HepG2 (cell line): ENCODE measurements around the gene HDHD3. TPM values are rescaled to one million over a fixed set of nuclear protein-coding genes. Genes with fewer than 3 reads are reported as not detected.

Experiments
- CEBPG ChIP-seq: IDR thresholded peaks from 2 replicates; pipeline ENCODE4 v1.6.1; 2016
- CHCHD3 ChIP-seq: sonication (generic); formaldehyde crosslinking; IDR thresholded peaks from 2 replicates; pipeline ENCODE4 v1.8.0; 2022; ENCODE audit warnings: mild to moderate bottlenecking, missing genetic modification reagents, moderate library complexity
- DNMT1 ChIP-seq: sonication (generic); formaldehyde crosslinking; IDR thresholded peaks from 2 replicates; pipeline ENCODE4 v1.5.1; 2020; ENCODE audit warnings: mild to moderate bottlenecking, missing genetic modification reagents
- IRF2 ChIP-seq: IDR thresholded peaks from 2 replicates; pipeline ENCODE4 v1.6.1; 2018; ENCODE audit warnings: missing genetic modification reagents, missing compliant biosample characterization
- MZF1 ChIP-seq: sonication (generic); formaldehyde crosslinking; IDR thresholded peaks from 2 replicates; pipeline ENCODE4 v1.8.1; 2023; ENCODE audit warnings: mild to moderate bottlenecking, missing genetic modification reagents, borderline replicate concordance
- NCOR1 ChIP-seq: fragments of 200-600 bp; sonication (generic); IDR thresholded peaks from 2 replicates; pipeline ENCODE4 v1.7.0; 2017; ENCODE audit warnings: antibody characterized with exemption, low read length, borderline replicate concordance
- POLR2AphosphoS2 ChIP-seq: IDR thresholded peaks from 2 replicates; pipeline ENCODE4 v1.6.1; 2011; ENCODE audit warnings: low read depth, low read length, improper control_type of control experiment
- REPIN1 ChIP-seq: sonication (generic); formaldehyde crosslinking; IDR thresholded peaks from 2 replicates; pipeline ENCODE4 v1.8.0; 2022; ENCODE audit warnings: missing genetic modification reagents, low read depth, mild to moderate bottlenecking, borderline replicate concordance
- RORA ChIP-seq: sonication (generic); formaldehyde crosslinking; IDR thresholded peaks from 2 replicates; pipeline ENCODE4 v1.5.0; 2020; ENCODE audit warnings: mild to moderate bottlenecking, missing genetic modification reagents, moderate library complexity
- THYN1 ChIP-seq: sonication (generic); formaldehyde crosslinking; IDR thresholded peaks from 2 replicates; pipeline ENCODE4 v1.8.1; 2023; ENCODE audit warnings: low read depth, mild to moderate bottlenecking, moderate library complexity, missing genetic modification reagents, borderline replicate concordance
- ZFAT ChIP-seq: sonication (generic); formaldehyde crosslinking; conservative IDR thresholded peaks from 2 replicates; pipeline ENCODE4 v1.8.1; 2023; ENCODE audit warnings: missing genetic modification reagents, inconsistent platforms
- ZNF232 ChIP-seq: sonication (generic); formaldehyde crosslinking; IDR thresholded peaks from 2 replicates; pipeline ENCODE4 v1.4.0; 2020; ENCODE audit warnings: missing genetic modification reagents, borderline replicate concordance
- ZNF251 ChIP-seq: sonication (generic); formaldehyde crosslinking; IDR thresholded peaks from 2 replicates; pipeline ENCODE4 v1.9.0; 2021; ENCODE audit warnings: mild to moderate bottlenecking, missing genetic modification reagents
- ZNF317 ChIP-seq: sonication (generic); formaldehyde crosslinking; IDR thresholded peaks from 2 replicates; pipeline ENCODE4 v1.5.0; 2020; ENCODE audit warnings: mild to moderate bottlenecking, missing genetic modification reagents
- ZNF33A ChIP-seq: sonication (generic); formaldehyde crosslinking; IDR thresholded peaks from 2 replicates; pipeline ENCODE4 v1.5.1; 2020; ENCODE audit warnings: missing genetic modification reagents, mild to moderate bottlenecking, moderate library complexity, borderline replicate concordance
- ZNF451 ChIP-seq: sonication (generic); formaldehyde crosslinking; IDR thresholded peaks from 2 replicates; pipeline ENCODE4 v1.5.0; 2020; ENCODE audit warnings: mild to moderate bottlenecking, missing genetic modification reagents
- ZNF83 ChIP-seq: sonication (generic); formaldehyde crosslinking; IDR thresholded peaks from 2 replicates; pipeline ENCODE4 v1.4.0; 2020; ENCODE audit warnings: missing genetic modification reagents, mild to moderate bottlenecking, borderline replicate concordance
- polyA plus RNA-seq, 8 experiments: library from polyadenylated mRNA; depleted of rRNA in 3 of 8; stranded (reverse) in 7 of 8; unstranded in 1 of 8; fragments of >200 nt; fragmentation: Illumina TruSeq in 4 of 8; extraction: Trizol in 4 of 8; gene quantifications; 2 replicates each; pipeline versions ENCODE4 v1.2.1 to v1.2.3, GENCODE V29; 2011 to 2016; ENCODE audit warnings: low read depth in 4 of 8, missing spikeins in 1 of 8, mixed read lengths in 1 of 8; ENCODE audit not compliant: insufficient read depth in 1 of 8
- total RNA-seq, 5 experiments: library from RNA; depleted of rRNA; stranded (reverse); fragments of >200 nt; fragmentation: Illumina TruSeq; extraction: Trizol; gene quantifications; 2 replicates each; pipeline ENCODE4 v1.2.3, GENCODE V29; 2016; ENCODE audit warnings: low read depth in 1 of 5
- TF ChIP-seq, protein P1 (sequence below): sonication (generic); formaldehyde crosslinking; IDR thresholded peaks from 2 replicates; pipeline ENCODE4 v1.5.0; 2020; ENCODE audit warnings: mild to moderate bottlenecking, missing genetic modification reagents, borderline replicate concordance
- TF ChIP-seq, protein P2 (sequence below): sonication (generic); formaldehyde crosslinking; IDR thresholded peaks from 2 replicates; pipeline ENCODE4 v1.9.0; 2022; ENCODE audit warnings: low read depth, missing genetic modification reagents
- TF ChIP-seq, protein P3 (sequence below): sonication (generic); formaldehyde crosslinking; IDR thresholded peaks from 2 replicates; pipeline ENCODE4 v1.5.1; 2020; ENCODE audit warnings: mild to moderate bottlenecking, missing genetic modification reagents
- TF ChIP-seq, protein P4 (sequence below): sonication (generic); formaldehyde crosslinking; IDR thresholded peaks from 2 replicates; pipeline ENCODE4 v1.5.0; 2020; ENCODE audit warnings: missing genetic modification reagents

HDHD3 gene
- total and polyA plus RNA-seq, 2 of the 13 experiments (the other 11 are each of a cell fraction or from before 2014, with no cell fraction given) = 23.1 to 38.5 TPM

DNA sequence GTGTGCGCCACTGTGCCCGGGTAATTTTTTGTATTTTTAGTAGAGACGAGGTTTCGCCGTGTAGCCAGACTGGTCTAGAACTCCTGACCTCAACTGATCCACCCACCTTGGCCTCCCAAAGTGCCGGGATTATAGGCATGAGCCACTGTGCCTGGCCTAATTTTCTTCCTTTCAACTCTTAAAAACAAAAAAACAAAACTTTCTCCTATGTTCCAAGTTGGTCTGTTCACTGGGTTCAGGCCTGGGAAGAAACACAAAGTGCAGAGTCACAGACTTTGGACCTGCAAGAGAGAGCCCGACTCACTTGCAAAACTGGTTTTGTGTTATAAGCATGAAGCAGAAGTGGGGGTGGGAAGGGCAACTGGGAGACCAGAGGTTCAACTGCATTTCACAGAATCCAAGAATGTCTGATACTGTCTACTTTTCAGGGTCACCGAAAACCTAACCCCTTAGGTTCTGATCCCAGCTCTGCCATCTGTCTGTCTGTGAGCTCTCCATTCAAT lies 5.2 kb upstream of the HDHD3 start (continued):
- TF ChIP-seq ZNF33A (CRISPR knock-in tag) = no peak
- TF ChIP-seq, protein P1, sequence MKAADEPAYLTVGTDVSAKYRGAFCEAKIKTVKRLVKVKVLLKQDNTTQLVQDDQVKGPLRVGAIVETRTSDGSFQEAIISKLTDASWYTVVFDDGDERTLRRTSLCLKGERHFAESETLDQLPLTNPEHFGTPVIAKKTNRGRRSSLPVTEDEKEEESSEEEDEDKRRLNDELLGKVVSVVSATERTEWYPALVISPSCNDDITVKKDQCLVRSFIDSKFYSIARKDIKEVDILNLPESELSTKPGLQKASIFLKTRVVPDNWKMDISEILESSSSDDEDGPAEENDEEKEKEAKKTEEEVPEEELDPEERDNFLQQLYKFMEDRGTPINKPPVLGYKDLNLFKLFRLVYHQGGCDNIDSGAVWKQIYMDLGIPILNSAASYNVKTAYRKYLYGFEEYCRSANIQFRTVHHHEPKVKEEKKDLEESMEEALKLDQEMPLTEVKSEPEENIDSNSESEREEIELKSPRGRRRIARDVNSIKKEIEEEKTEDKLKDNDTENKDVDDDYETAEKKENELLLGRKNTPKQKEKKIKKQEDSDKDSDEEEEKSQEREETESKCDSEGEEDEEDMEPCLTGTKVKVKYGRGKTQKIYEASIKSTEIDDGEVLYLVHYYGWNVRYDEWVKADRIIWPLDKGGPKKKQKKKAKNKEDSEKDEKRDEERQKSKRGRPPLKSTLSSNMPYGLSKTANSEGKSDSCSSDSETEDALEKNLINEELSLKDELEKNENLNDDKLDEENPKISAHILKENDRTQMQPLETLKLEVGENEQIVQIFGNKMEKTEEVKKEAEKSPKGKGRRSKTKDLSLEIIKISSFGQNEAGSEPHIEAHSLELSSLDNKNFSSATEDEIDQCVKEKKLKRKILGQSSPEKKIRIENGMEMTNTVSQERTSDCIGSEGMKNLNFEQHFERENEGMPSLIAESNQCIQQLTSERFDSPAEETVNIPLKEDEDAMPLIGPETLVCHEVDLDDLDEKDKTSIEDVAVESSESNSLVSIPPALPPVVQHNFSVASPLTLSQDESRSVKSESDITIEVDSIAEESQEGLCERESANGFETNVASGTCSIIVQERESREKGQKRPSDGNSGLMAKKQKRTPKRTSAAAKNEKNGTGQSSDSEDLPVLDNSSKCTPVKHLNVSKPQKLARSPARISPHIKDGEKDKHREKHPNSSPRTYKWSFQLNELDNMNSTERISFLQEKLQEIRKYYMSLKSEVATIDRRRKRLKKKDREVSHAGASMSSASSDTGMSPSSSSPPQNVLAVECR (CRISPR knock-in tag) = no peak; the same call in 1 of the 2 replicates
- TF ChIP-seq ZNF251 = no peak
- TF ChIP-seq ZNF232 (CRISPR knock-in tag) = no peak
- TF ChIP-seq NCOR1 = peak; percentile 92
- no peak for TF ChIP-seq CHCHD3 (CRISPR knock-in tag)
- no peak for TF ChIP-seq ZNF317
- TF ChIP-seq, protein P2, sequence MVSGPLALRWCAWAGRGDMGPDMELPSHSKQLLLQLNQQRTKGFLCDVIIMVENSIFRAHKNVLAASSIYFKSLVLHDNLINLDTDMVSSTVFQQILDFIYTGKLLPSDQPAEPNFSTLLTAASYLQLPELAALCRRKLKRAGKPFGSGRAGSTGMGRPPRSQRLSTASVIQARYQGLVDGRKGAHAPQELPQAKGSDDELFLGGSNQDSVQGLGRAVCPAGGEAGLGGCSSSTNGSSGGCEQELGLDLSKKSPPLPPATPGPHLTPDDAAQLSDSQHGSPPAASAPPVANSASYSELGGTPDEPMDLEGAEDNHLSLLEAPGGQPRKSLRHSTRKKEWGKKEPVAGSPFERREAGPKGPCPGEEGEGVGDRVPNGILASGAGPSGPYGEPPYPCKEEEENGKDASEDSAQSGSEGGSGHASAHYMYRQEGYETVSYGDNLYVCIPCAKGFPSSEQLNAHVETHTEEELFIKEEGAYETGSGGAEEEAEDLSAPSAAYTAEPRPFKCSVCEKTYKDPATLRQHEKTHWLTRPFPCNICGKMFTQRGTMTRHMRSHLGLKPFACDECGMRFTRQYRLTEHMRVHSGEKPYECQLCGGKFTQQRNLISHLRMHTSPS (CRISPR knock-in tag) = no peak
- TF ChIP-seq, protein P3, sequence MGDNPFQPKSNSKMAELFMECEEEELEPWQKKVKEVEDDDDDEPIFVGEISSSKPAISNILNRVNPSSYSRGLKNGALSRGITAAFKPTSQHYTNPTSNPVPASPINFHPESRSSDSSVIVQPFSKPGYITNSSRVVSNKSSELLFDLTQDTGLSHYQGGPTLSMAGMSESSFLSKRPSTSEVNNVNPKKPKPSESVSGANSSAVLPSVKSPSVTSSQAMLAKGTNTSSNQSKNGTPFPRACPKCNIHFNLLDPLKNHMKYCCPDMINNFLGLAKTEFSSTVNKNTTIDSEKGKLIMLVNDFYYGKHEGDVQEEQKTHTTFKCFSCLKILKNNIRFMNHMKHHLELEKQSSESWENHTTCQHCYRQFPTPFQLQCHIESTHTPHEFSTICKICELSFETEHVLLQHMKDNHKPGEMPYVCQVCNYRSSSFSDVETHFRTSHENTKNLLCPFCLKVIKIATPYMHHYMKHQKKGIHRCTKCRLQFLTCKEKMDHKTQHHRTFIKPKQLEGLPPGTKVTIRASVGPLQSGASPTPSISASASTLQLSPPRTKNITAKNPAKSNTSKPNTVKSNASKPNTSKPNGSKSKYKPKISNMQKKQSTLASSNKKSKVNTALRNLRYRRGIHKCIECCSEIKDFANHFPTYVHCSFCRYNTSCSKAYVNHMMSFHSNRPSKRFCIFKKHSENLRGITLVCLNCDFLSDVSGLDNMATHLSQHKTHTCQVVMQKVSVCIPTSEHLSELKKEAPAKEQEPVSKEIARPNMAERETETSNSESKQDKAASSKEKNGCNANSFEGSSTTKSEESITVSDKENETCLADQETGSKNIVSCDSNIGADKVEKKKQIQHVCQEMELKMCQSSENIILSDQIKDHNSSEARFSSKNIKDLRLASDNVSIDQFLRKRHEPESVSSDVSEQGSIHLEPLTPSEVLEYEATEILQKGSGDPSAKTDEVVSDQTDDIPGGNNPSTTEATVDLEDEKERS (CRISPR knock-in tag) = peak; percentile 22; the same call in 1 of the 2 replicates
- peak; percentile 68; the same call in 1 of the 2 replicates for TF ChIP-seq REPIN1
- no peak for TF ChIP-seq ZNF451 (CRISPR knock-in tag)
- TF ChIP-seq, protein P4, sequence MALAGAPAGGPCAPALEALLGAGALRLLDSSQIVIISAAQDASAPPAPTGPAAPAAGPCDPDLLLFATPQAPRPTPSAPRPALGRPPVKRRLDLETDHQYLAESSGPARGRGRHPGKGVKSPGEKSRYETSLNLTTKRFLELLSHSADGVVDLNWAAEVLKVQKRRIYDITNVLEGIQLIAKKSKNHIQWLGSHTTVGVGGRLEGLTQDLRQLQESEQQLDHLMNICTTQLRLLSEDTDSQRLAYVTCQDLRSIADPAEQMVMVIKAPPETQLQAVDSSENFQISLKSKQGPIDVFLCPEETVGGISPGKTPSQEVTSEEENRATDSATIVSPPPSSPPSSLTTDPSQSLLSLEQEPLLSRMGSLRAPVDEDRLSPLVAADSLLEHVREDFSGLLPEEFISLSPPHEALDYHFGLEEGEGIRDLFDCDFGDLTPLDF = no peak
- TF ChIP-seq MZF1 (CRISPR knock-in tag) = no peak
- TF ChIP-seq ZFAT (CRISPR knock-in tag) = no peak
- no peak for TF ChIP-seq ZNF83
- TF ChIP-seq IRF2 (CRISPR knock-in tag) = no peak
- TF ChIP-seq DNMT1 (CRISPR knock-in tag) = no peak
- TF ChIP-seq THYN1 (CRISPR knock-in tag) = no peak
- no peak for TF ChIP-seq RORA (CRISPR knock-in tag)
- no peak for TF ChIP-seq POLR2AphosphoS2
- TF ChIP-seq CEBPG = peak; percentile 75
